Right lobe of liver (tissue), 4 donors: ENCODE data around the gene EPHB6.

Experiments used
- POLR2A ChIP-seq: fragments of 450-650 bp; IDR thresholded peaks from one replicate; pipeline ENCODE4 v1.6.1; 2017; ENCODE audit warnings: antibody characterized with exemption, mild to moderate bottlenecking
- TF ChIP-seq, protein P1 (sequence below), 4 donors: fragments of 200-600 bp in 3 of 4; fragments of 450-650 bp in 1 of 4; IDR thresholded peaks; one replicate each; pipeline versions ENCODE4 v1.5.1 to v1.8.0; 2016 to 2022; ENCODE audit warnings: antibody characterized with exemption in 4 of 4, mild to moderate bottlenecking in 2 of 4
- donor health status: DM: no; HTN: no; CAD: no.
- donor health status: DM: no; HTN: no; CAD: no.
- donor health status: DM: no; HTN: yes; CAD: no.

DNA sequence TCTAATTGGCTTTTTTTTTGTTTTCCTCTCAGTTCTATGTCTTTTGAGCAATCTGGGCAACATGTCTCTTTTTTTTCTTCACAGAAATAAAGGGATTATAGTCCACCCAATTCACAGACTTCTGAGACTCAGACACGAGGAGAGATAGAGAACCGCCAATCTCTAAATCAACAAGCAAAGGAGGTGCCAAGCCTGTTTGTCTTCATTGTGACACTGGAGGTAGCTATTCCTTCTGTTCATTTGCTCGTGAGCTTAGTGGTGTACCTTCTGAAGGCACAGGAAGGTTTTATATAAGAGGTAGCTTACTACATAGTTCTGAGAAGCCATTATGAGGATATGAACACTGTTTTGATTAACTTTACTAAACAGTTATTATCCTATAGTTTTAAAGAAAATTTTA lies 6.1 kb downstream of the EPHB6 start:
- TF ChIP-seq, protein P1, sequence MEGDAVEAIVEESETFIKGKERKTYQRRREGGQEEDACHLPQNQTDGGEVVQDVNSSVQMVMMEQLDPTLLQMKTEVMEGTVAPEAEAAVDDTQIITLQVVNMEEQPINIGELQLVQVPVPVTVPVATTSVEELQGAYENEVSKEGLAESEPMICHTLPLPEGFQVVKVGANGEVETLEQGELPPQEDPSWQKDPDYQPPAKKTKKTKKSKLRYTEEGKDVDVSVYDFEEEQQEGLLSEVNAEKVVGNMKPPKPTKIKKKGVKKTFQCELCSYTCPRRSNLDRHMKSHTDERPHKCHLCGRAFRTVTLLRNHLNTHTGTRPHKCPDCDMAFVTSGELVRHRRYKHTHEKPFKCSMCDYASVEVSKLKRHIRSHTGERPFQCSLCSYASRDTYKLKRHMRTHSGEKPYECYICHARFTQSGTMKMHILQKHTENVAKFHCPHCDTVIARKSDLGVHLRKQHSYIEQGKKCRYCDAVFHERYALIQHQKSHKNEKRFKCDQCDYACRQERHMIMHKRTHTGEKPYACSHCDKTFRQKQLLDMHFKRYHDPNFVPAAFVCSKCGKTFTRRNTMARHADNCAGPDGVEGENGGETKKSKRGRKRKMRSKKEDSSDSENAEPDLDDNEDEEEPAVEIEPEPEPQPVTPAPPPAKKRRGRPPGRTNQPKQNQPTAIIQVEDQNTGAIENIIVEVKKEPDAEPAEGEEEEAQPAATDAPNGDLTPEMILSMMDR (IDR thresholded peaks at IDR 0.05), result no peak
- TF ChIP-seq POLR2A, result no peak
